Measurements from ENCODE around the gene AMPH.
A peak's percentile ranks its signal among the peaks of the same experiment; 100 is the strongest.
"Not testable (repeated sequence)": the region's sequence is repeated elsewhere in the genome, so short reads cannot be mapped to it uniquely, and the experiment has no call there.

The AMPH gene

DNA sequence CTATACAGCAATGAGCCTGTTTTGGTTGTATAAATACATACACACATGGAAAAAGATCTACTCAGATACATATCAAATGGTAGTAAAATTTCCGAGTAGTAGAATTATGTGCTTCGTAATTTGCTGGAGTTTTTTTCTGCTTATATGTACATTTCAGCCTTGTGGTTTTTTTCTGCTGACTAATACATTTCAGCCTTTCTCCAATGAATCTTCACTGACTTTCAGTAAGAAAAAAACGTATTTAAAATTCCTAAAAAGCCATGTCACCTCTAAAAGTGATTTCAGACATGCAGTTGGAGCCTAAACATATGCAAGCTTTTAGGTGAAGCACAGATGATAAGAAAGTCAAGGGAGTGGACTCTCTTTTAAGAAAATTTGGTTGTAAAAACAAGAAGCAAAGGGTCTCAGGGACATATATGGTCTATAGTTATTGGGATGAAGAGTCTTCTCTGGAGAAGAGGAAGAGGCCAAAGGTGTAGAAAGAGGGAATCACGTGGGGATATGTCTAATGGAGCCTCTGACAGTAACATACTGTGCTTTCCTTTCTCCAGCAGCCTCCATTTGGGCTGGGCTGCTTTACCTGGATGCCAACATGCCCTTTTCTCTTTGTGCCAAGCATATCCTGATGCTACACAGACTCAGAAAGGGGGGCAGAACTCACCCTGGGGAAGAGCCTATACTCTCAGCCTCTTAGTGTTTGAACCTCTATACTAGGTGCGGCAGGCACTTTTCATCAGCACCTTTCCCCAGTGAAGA, 2.4 kb downstream of the AMPH start:
- peak; percentile 76 for DNase-seq (ENCODE audit: low read depth)

- DNase-seq (ENCODE audit: low read depth): no peak
Observed at GRCh38 chr7:38625866-38626265, 5.3 kb downstream of the AMPH start.

DNA sequence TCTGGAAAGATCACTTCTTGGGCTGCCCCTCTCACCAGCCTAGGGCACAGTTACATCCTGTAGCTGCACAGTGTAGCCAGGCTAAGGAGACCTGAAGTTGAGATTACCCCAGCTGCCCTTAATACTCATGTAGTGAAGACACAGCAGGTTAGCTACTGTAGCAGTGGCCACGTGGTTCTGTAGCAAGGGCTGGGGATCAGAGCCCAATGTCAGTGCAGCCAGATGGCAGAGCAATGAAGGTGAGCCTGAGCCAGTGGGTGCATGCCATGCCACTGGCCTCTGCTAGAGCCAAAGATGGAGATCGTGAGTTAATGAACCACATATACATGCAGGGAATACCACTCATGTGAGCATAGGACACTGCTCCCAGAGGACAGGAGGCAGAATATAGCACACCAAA, 15.5 kb downstream of the AMPH start:
- no peak for DNase-seq (ENCODE audit: low read depth)

DNA sequence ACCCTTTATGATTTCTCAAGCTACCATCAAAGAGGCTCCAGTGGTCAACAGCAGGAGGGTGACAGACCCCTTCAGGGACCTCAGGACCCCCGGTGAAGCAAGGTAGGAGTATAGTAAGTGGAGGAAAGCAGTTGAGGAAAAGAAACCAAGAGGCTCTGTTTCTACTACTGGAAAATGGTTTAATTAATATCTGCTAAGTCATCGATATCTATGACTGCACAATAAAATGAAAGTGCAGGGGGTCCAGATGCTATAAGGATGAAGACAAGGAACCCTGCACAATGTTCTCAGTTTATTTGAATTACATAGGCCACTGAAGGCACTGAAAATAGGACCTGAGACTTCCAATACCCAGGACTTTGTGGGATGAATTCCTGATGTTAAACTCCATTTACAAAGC, 23.7 kb downstream of the AMPH start:
- DNase-seq (ENCODE audit: low read depth): no peak

GRCh38 chr7:38600741-38601140, 30.4 kb downstream of the AMPH start:
- no peak for DNase-seq (ENCODE audit: low read depth)

DNA sequence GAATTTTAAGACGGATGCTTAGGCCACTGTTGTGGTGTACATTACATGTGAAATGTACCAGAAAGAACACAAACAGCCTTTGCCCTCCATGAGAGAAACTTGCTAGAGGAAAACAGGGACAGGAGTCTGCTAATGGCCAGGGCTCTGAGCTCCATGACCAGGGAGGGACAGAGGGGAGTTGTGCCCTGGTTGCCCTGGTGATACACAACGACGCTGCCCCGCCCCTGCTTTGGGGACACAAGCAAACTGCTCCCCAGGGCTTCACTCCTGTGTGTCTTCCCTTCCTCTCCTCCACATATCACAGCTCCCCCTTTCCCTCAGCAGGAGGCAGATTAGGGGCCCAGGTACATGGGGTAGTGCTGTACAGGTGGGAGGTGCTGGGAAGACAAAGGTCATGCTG, 36.2 kb downstream of the AMPH start:
- DNase-seq (ENCODE audit: low read depth): no peak

- DNase-seq (ENCODE audit: low read depth): no peak
Observed at GRCh38 chr7:38592737-38593288, 38.4 kb downstream of the AMPH start.

GRCh38 chr7:38585572-38586354, 45.4 kb downstream of the AMPH start:
- DNase-seq (ENCODE audit: low read depth): peak; percentile 1

- peak; percentile 83 for DNase-seq (ENCODE audit: low read depth)
Observed at GRCh38 chr7:38584443-38585210, 46.5 kb downstream of the AMPH start.

- no peak for DNase-seq (ENCODE audit: low read depth)
Observed at GRCh38 chr7:38580485-38580884, 50.7 kb downstream of the AMPH start.

GRCh38 chr7:38574086-38574485, 57.1 kb downstream of the AMPH start:
- peak; percentile 5 for DNase-seq (ENCODE audit: low read depth)

DNA sequence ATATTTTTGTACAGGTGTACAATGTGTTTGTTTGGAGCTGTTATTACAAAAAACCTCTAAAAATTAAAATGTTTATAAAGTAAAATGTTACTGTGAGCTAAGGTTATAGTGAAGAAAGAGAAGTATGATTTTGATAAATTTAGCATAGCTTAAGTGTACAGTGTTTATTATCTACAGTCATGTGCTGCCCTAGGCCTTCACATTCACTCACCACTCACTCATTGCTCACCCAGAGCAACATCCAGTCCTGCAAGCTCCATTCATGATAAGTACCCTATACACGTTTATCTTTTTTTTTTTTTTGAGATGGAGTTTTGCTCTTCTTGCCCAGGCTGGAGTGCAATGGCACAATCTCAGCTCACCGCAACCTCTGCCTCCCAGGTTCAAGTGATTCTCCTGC, 59.6 kb downstream of the AMPH start:
- DNase-seq (ENCODE audit: low read depth): not testable (repeated sequence)

DNA sequence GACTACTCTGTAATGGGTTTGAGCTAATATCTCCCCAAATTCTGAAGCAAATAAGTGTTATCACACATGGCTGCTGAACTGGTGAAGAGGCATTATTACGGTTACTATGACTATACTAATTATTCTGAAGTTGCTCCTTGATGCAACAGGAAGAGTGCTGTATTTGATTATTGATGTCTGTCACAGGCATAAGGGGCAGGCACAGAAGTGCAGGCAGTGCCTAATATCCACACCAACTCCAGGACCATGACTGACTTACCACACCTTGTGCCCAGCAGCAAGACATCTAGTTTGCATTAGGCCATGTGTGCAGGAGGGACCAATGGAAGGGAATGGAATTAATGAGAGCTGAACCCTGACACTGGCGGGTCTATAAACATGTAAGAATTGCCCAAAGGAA, 62.7 kb downstream of the AMPH start:
- no peak for DNase-seq (ENCODE audit: low read depth)

GRCh38 chr7:38565289-38565688, 65.9 kb downstream of the AMPH start:
- DNase-seq (ENCODE audit: low read depth): no peak

DNA sequence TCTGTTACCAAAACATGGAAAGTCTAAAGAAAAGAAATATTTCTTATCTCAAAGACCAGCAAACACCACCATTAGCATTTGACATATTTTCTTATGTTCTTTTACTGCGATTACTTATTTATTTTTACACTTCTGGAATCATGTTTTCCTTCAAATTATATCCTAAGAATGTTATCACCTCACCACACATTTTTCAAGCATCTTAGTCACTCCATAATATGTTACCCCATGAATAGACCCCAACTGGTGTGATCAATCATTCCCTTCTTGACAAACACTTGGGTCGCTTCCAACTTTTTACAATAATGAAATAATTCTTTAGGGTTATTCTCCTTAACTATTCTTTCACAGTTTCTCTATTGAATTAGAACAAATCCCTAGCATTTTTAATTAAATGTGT, 67.4 kb downstream of the AMPH start:
- DNase-seq (ENCODE audit: low read depth): no peak

GRCh38 chr7:38561166-38561565, 70.0 kb downstream of the AMPH start:
- peak; percentile 9 for DNase-seq (ENCODE audit: low read depth)

- no peak for DNase-seq (ENCODE audit: low read depth)
Observed at GRCh38 chr7:38558761-38559345, 72.3 kb downstream of the AMPH start.

DNA sequence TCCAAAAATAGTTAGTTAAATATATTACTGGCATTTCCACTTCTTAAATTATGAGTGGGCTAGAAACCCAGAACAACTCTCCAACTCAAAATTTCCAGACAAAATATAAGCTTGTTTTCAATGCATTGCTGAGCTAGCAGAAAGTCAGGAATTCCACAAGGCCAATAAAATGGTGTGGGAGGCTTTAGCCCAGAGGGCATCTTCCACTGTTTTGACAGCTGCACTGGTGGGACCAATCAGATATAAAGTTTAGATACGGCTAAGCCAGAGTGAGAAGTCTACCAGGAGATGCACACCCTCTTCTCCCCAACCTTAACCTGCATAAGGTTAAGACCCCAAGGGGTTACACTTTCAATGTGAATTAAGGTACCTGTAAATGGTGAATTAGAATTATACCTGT, 76.6 kb downstream of the AMPH start:
- peak; percentile 30 for DNase-seq (ENCODE audit: low read depth)

- DNase-seq (ENCODE audit: low read depth): no peak
Observed at GRCh38 chr7:38550836-38551235, 80.3 kb downstream of the AMPH start.

GRCh38 chr7:38548605-38549004, 82.6 kb downstream of the AMPH start:
- DNase-seq (ENCODE audit: low read depth): no peak

- DNase-seq (ENCODE audit: low read depth): no peak
Observed at GRCh38 chr7:38546763-38547162, 84.4 kb downstream of the AMPH start.

DNA sequence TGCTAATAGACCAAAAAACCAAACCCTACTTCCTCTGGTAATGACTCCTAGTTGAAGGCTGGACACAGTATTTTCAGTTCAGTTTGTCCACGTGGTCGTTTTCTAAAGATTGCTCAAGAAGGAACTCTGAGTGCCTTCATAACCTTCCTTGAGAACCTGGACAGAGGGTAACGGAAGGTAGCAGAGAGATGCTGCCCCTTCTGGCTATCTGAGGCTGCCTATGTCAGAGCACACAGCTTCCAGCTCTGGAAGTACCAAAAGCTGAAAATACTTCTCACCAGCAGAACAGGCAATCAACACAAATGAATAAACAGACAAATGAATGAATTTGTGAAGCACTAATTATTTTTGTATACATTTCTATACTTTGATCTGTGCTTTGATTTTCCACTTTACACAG, 85.2 kb downstream of the AMPH start:
- no peak for DNase-seq (ENCODE audit: low read depth)

All from EH (cell line).